ENCODE results near the gene DDX3X.
"Not testable (repeated sequence)": the region's sequence is repeated elsewhere in the genome, so short reads cannot be mapped to it uniquely, and the experiment has no call there.

DDX3X gene

GRCh38 chrX:41333744-41334362, at the start of gene DDX3X:
Gene DDX3X (plus strand): TSS chrX:41334162. CDS start chrX:41334253, 91 bp downstream.
- Histone ChIP-seq H3K4me1 (ENCODE audit: control insufficient read depth, insufficient read depth, low read length) (peaks cover 21% of the 10 kb centered on the region), H3K27me3 (ENCODE audit: control insufficient read depth, insufficient read depth, low read length) (no peaks in the 10 kb centered on the region), H3K4me3 (ENCODE audit: low read depth, low read length) (peak within 1 kb of the TSS; percentile 73), H3K9me3 (ENCODE audit: control insufficient read depth, insufficient read depth, low read length) (no peaks in the 10 kb centered on the region), H3K9ac (ENCODE audit: low read depth, low read length) (peak within 1 kb of the TSS; percentile 95), H3K36me3 (ENCODE audit: control insufficient read depth, insufficient read depth, low read length) (peaks cover 16% of the 10 kb centered on the region), H3K27ac (ENCODE audit: low read depth, low read length) (peak within 1 kb of the TSS; percentile 98)

GRCh38 chrX:41285928-41286327, 48.0 kb upstream of the DDX3X start:
- not testable (repeated sequence) for H3K27me3 ChIP-seq (ENCODE audit: control insufficient read depth, insufficient read depth, low read length); H3K9me3 ChIP-seq (ENCODE audit: control insufficient read depth, insufficient read depth, low read length); H3K4me3 ChIP-seq (ENCODE audit: low read depth, low read length); H3K36me3 ChIP-seq (ENCODE audit: control insufficient read depth, insufficient read depth, low read length); H3K27ac ChIP-seq (ENCODE audit: low read depth, low read length); H3K4me1 ChIP-seq (ENCODE audit: control insufficient read depth, insufficient read depth, low read length); H3K9ac ChIP-seq (ENCODE audit: low read depth, low read length)

- no peaks in the 10 kb centered on the region for H3K36me3 ChIP-seq (ENCODE audit: control insufficient read depth, insufficient read depth, low read length)
- H3K9ac ChIP-seq (ENCODE audit: low read depth, low read length), result no peak overlapping the region
- no peak overlapping the region for H3K4me3 ChIP-seq (ENCODE audit: low read depth, low read length)
- no peak overlapping the region for H3K27ac ChIP-seq (ENCODE audit: low read depth, low read length)
- H3K9me3 ChIP-seq (ENCODE audit: control insufficient read depth, insufficient read depth, low read length), result 0 out of 2 replicates have a peak, but pooled peaks cover 5% of the 10 kb centered on the region
- no peaks in the 10 kb centered on the region for H3K27me3 ChIP-seq (ENCODE audit: control insufficient read depth, insufficient read depth, low read length)
- peaks cover 17% of the 10 kb centered on the region for H3K4me1 ChIP-seq (ENCODE audit: control insufficient read depth, insufficient read depth, low read length)
Observed at GRCh38 chrX:41288641-41289040, 45.3 kb upstream of the DDX3X start.

GRCh38 chrX:41289095-41289494, 44.9 kb upstream of the DDX3X start:
- H3K27me3 ChIP-seq (ENCODE audit: control insufficient read depth, insufficient read depth, low read length), result no peaks in the 10 kb centered on the region

GRCh38 chrX:41291309-41291708, 42.7 kb upstream of the DDX3X start:
- Histone ChIP-seq H3K4me1 (ENCODE audit: control insufficient read depth, insufficient read depth, low read length) (peaks cover 17% of the 10 kb centered on the region), H3K27me3 (ENCODE audit: control insufficient read depth, insufficient read depth, low read length) (no peaks in the 10 kb centered on the region), H3K36me3 (ENCODE audit: control insufficient read depth, insufficient read depth, low read length) (no peaks in the 10 kb centered on the region), H3K9me3 (ENCODE audit: control insufficient read depth, insufficient read depth, low read length) (0 out of 2 replicates have a peak, but pooled peaks cover 5% of the 10 kb centered on the region), H3K27ac (ENCODE audit: low read depth, low read length) (peak overlapping the region; percentile 78), H3K9ac (ENCODE audit: low read depth, low read length) (0 out of 2 replicates have a peak overlapping the region, but pooled peaks have one; percentile 7), H3K4me3 (ENCODE audit: low read depth, low read length) (no peak overlapping the region)

More at GRCh38 chrX:41289095-41289494, 44.9 kb upstream of the DDX3X start:
- Histone ChIP-seq H3K4me3 (ENCODE audit: low read depth, low read length) (no peak overlapping the region), H3K9ac (ENCODE audit: low read depth, low read length) (no peak overlapping the region), H3K27ac (ENCODE audit: low read depth, low read length) (no peak overlapping the region), H3K36me3 (ENCODE audit: control insufficient read depth, insufficient read depth, low read length) (no peaks in the 10 kb centered on the region), H3K4me1 (ENCODE audit: control insufficient read depth, insufficient read depth, low read length) (peaks cover 17% of the 10 kb centered on the region), H3K9me3 (ENCODE audit: control insufficient read depth, insufficient read depth, low read length) (0 out of 2 replicates have a peak, but pooled peaks cover 5% of the 10 kb centered on the region)

- Histone ChIP-seq H3K4me1 (ENCODE audit: control insufficient read depth, insufficient read depth, low read length) (peaks cover 17% of the 10 kb centered on the region), H3K36me3 (ENCODE audit: control insufficient read depth, insufficient read depth, low read length) (no peaks in the 10 kb centered on the region), H3K4me3 (ENCODE audit: low read depth, low read length) (no peak overlapping the region), H3K9ac (ENCODE audit: low read depth, low read length) (no peak overlapping the region), H3K9me3 (ENCODE audit: control insufficient read depth, insufficient read depth, low read length) (0 out of 2 replicates have a peak, but pooled peaks cover 5% of the 10 kb centered on the region), H3K27me3 (ENCODE audit: control insufficient read depth, insufficient read depth, low read length) (no peaks in the 10 kb centered on the region), H3K27ac (ENCODE audit: low read depth, low read length) (no peak overlapping the region)
Observed at GRCh38 chrX:41293269-41293668, 40.7 kb upstream of the DDX3X start.

- no peak overlapping the region for H3K4me3 ChIP-seq (ENCODE audit: low read depth, low read length)
- H3K9ac ChIP-seq (ENCODE audit: low read depth, low read length), result no peak overlapping the region
- no peaks in the 10 kb centered on the region for H3K9me3 ChIP-seq (ENCODE audit: control insufficient read depth, insufficient read depth, low read length)
- no peak overlapping the region for H3K27ac ChIP-seq (ENCODE audit: low read depth, low read length)
- H3K4me1 ChIP-seq (ENCODE audit: control insufficient read depth, insufficient read depth, low read length), result peaks cover 5% of the 10 kb centered on the region
- H3K27me3 ChIP-seq (ENCODE audit: control insufficient read depth, insufficient read depth, low read length), result no peaks in the 10 kb centered on the region
- H3K36me3 ChIP-seq (ENCODE audit: control insufficient read depth, insufficient read depth, low read length), result no peaks in the 10 kb centered on the region
Observed at GRCh38 chrX:41300758-41301437, 33.1 kb upstream of the DDX3X start.

GRCh38 chrX:41301438-41301824, 32.5 kb upstream of the DDX3X start:
- H3K4me3 ChIP-seq (ENCODE audit: low read depth, low read length), result no peak overlapping the region
- H3K4me1 ChIP-seq (ENCODE audit: control insufficient read depth, insufficient read depth, low read length), result peaks cover 5% of the 10 kb centered on the region
- H3K27ac ChIP-seq (ENCODE audit: low read depth, low read length), result no peak overlapping the region
- no peaks in the 10 kb centered on the region for H3K27me3 ChIP-seq (ENCODE audit: control insufficient read depth, insufficient read depth, low read length)
- H3K9me3 ChIP-seq (ENCODE audit: control insufficient read depth, insufficient read depth, low read length), result no peaks in the 10 kb centered on the region
- no peak overlapping the region for H3K9ac ChIP-seq (ENCODE audit: low read depth, low read length)
- H3K36me3 ChIP-seq (ENCODE audit: control insufficient read depth, insufficient read depth, low read length), result no peaks in the 10 kb centered on the region

- no peaks in the 10 kb centered on the region for H3K9me3 ChIP-seq (ENCODE audit: control insufficient read depth, insufficient read depth, low read length)
- no peaks in the 10 kb centered on the region for H3K36me3 ChIP-seq (ENCODE audit: control insufficient read depth, insufficient read depth, low read length)
- H3K4me1 ChIP-seq (ENCODE audit: control insufficient read depth, insufficient read depth, low read length), result peaks cover 5% of the 10 kb centered on the region
- no peak overlapping the region for H3K4me3 ChIP-seq (ENCODE audit: low read depth, low read length)
- no peak overlapping the region for H3K9ac ChIP-seq (ENCODE audit: low read depth, low read length)
- H3K27ac ChIP-seq (ENCODE audit: low read depth, low read length), result no peak overlapping the region
- H3K27me3 ChIP-seq (ENCODE audit: control insufficient read depth, insufficient read depth, low read length), result no peaks in the 10 kb centered on the region
Observed at GRCh38 chrX:41302370-41302769, 31.6 kb upstream of the DDX3X start.

- Histone ChIP-seq H3K9ac (ENCODE audit: low read depth, low read length) (no peak overlapping the region), H3K36me3 (ENCODE audit: control insufficient read depth, insufficient read depth, low read length) (no peaks in the 10 kb centered on the region), H3K27ac (ENCODE audit: low read depth, low read length) (no peak overlapping the region), H3K27me3 (ENCODE audit: control insufficient read depth, insufficient read depth, low read length) (no peaks in the 10 kb centered on the region), H3K4me3 (ENCODE audit: low read depth, low read length) (no peak overlapping the region), H3K4me1 (ENCODE audit: control insufficient read depth, insufficient read depth, low read length) (peaks cover 5% of the 10 kb centered on the region), H3K9me3 (ENCODE audit: control insufficient read depth, insufficient read depth, low read length) (no peaks in the 10 kb centered on the region)
Observed at GRCh38 chrX:41303013-41303412, 30.9 kb upstream of the DDX3X start.

- Histone ChIP-seq H3K9me3 (ENCODE audit: control insufficient read depth, insufficient read depth, low read length) (no peaks in the 10 kb centered on the region), H3K4me3 (ENCODE audit: low read depth, low read length) (no peak overlapping the region), H3K9ac (ENCODE audit: low read depth, low read length) (no peak overlapping the region), H3K36me3 (ENCODE audit: control insufficient read depth, insufficient read depth, low read length) (no peaks in the 10 kb centered on the region), H3K27me3 (ENCODE audit: control insufficient read depth, insufficient read depth, low read length) (no peaks in the 10 kb centered on the region), H3K4me1 (ENCODE audit: control insufficient read depth, insufficient read depth, low read length) (peaks cover 5% of the 10 kb centered on the region), H3K27ac (ENCODE audit: low read depth, low read length) (peak overlapping the region; percentile 26)
Observed at GRCh38 chrX:41304178-41304577, 29.8 kb upstream of the DDX3X start.

All from HUES48 (cell line).